A549 (cell line): ENCODE results near the gene NRXN3. TPM values are rescaled to one million over a fixed set of nuclear protein-coding genes. Genes with fewer than 3 reads are reported as not detected.

Source experiments
- ATAC-seq, 2 experiments: fragments of 200-7000 bp in 1 of 2; fragments of >200 bp in 1 of 2; cut with Nextera tagmentation in 1 of 2; cut with Tn5 transposase in 1 of 2; 3 replicates each; pipeline versions ENCODE4 v1.8.0 to v1.9.1; 2018 to 2020; ENCODE audit warnings: mild to moderate bottlenecking in 1 of 2, moderate library complexity in 1 of 2
- CTCF ChIA-PET: fragments of 300-600 bp; sonication (Branson Sonifier 250); formaldehyde crosslinking; extraction: SDS; loops from one replicate; lab custom pipeline; 2021; ENCODE audit warnings: antibody characterized with exemption, inconsistent platforms; lab: Yijun Ruan, JAX
- POLR2A ChIA-PET: fragments of 350-600 bp; formaldehyde crosslinking; extraction: SDS; loops from one replicate; lab custom pipeline; 2021; ENCODE audit warnings: antibody characterized with exemption, inconsistent platforms; lab: Yijun Ruan, JAX
- DNase-seq, 2 experiments: peaks; one replicate each; pipeline versions ENCODE4 v3.0.0 to v3.0.0-alpha.2; 2011 to 2016; ENCODE audit warnings: low read depth in 1 of 2, low spot score in 1 of 2
- FAIRE-seq: peaks from 2 replicates; lab custom pipeline; 2011; peaks lifted over from hg19 to GRCh38; lab: Jason Lieb, UNC
- H3K27ac ChIP-seq, 2 experiments: fragments of >200 bp; sonication (Bioruptor Twin); formaldehyde crosslinking; 3 replicates each; pipeline ENCODE4 v1.5.1; 2016 to 2017
- H3K4me1 ChIP-seq: fragments of >200 bp; sonication (Bioruptor Twin); formaldehyde crosslinking; 3 replicates; pipeline ENCODE4 v1.6.1; 2016
- H3K4me2 ChIP-seq: fragments of >200 bp; sonication (Bioruptor Twin); formaldehyde crosslinking; 3 replicates; pipeline ENCODE4 v1.6.1; 2016
- H3K4me3 ChIP-seq: fragments of >200 bp; sonication (Bioruptor Twin); formaldehyde crosslinking; 3 replicates; pipeline ENCODE4 v1.5.1; 2016
- H3K9me3 ChIP-seq: fragments of >200 bp; sonication (Bioruptor Twin); formaldehyde crosslinking; 3 replicates; pipeline ENCODE4 v1.6.1; 2016
- BHLHE40 ChIP-seq: IDR thresholded peaks from 2 replicates; pipeline ENCODE4 v1.6.1; 2012; ENCODE audit warnings: low read depth, low read length, inconsistent platforms
- CBX8 ChIP-seq: fragments of 200-600 bp; sonication (generic); IDR thresholded peaks from 2 replicates; pipeline ENCODE4 v1.6.1; 2016
- CHD4 ChIP-seq: fragments of 200-600 bp; sonication (generic); IDR thresholded peaks from 2 replicates; pipeline ENCODE4 v1.6.1; 2016; ENCODE audit warnings: antibody characterized with exemption, mild to moderate bottlenecking, borderline replicate concordance
- EHF ChIP-seq: fragments of 250-450 bp; sonication (Bioruptor Pico); IDR thresholded peaks from 2 replicates; pipeline ENCODE4 v1.5.0; 2020; ENCODE audit warnings: mild to moderate bottlenecking
- EHMT2 ChIP-seq: fragments of 200-600 bp; sonication (generic); IDR thresholded peaks from 2 replicates; pipeline ENCODE4 v1.6.1; 2016; ENCODE audit warnings: antibody characterized with exemption, low read depth, mild to moderate bottlenecking, moderate library complexity
- ESRRA ChIP-seq: fragments of 150-350 bp; IDR thresholded peaks from 2 replicates; pipeline ENCODE4 v1.6.1; 2014; ENCODE audit warnings: mild to moderate bottlenecking, low read length, borderline replicate concordance
- FOSL2 ChIP-seq, 2 experiments: fragments of 450-650 bp in 1 of 2; fragments of >200 bp in 1 of 2; sonication (Bioruptor Twin) in 1 of 2; formaldehyde crosslinking; IDR thresholded peaks; 2 replicates each; pipeline versions ENCODE4 v1.5.0 to v1.6.1; 2016 to 2020; ENCODE audit warnings: mild to moderate bottlenecking in 1 of 2, moderate library complexity in 1 of 2
- GATA3 ChIP-seq: IDR thresholded peaks from 2 replicates; pipeline ENCODE4 v1.6.1; 2012; ENCODE audit warnings: borderline replicate concordance
- HEYL ChIP-seq: fragments of 250-450 bp; sonication (Bioruptor Pico); IDR thresholded peaks from 2 replicates; pipeline ENCODE4 v1.8.0; 2021; ENCODE audit warnings: mild to moderate bottlenecking, moderate library complexity
- HOXB13 ChIP-seq: fragments of 250-450 bp; sonication (Bioruptor Pico); IDR thresholded peaks from 2 replicates; pipeline ENCODE4 v1.5.0; 2020; ENCODE audit warnings: low read depth, mild to moderate bottlenecking, moderate library complexity
- RARB ChIP-seq: fragments of 250-450 bp; sonication (Bioruptor Pico); IDR thresholded peaks from 2 replicates; pipeline ENCODE4 v1.8.0; 2021; ENCODE audit warnings: mild to moderate bottlenecking, moderate library complexity
- RFX5 ChIP-seq: fragments of 450-650 bp; IDR thresholded peaks from 2 replicates; pipeline ENCODE4 v1.7.1; 2014; ENCODE audit warnings: antibody characterized with exemption, mild to moderate bottlenecking, moderate library complexity
- RNF2 ChIP-seq: fragments of 200-600 bp; sonication (generic); IDR thresholded peaks from 2 replicates; pipeline ENCODE4 v1.6.1; 2016; ENCODE audit warnings: low read depth, mild to moderate bottlenecking, antibody characterized with exemption, moderate library complexity, borderline replicate concordance
- SMC3 ChIP-seq: fragments of >200 bp; sonication (Bioruptor Twin); formaldehyde crosslinking; IDR thresholded peaks from 3 replicates; pipeline ENCODE4 v1.6.1; 2018; ENCODE audit warnings: inconsistent platforms
- WGBS: methylation state at CpG from one replicate; pipeline ENCODE4 v1.1.6; 2017; ENCODE audit errors: missing lambda C conversion rate; 5-methylcytosine and 5-hydroxymethylcytosine counted together
- polyA plus RNA-seq, 4 experiments: library from polyadenylated mRNA; depleted of rRNA in 3 of 4; stranded (reverse); fragments of >200 nt; fragmentation: RNase III in 1 of 4; extraction: RNeasy Plus Mini Kit Qiagen cat#74134 plus additional on column Dnase treatment in 1 of 4; gene quantifications; 2 replicates in 3 of 4; 3 replicates in 1 of 4; pipeline ENCODE4 v1.2.3, GENCODE V29; 2011 to 2017
- TF ChIP-seq, protein P1 (sequence below): fragments of >200 bp; sonication (Bioruptor Twin); formaldehyde crosslinking; IDR thresholded peaks from 2 replicates; pipeline ENCODE4 v1.6.1; 2016
- TF ChIP-seq, protein P2 (sequence below): fragments of 200-600 bp; sonication (generic); IDR thresholded peaks from 2 replicates; pipeline ENCODE4 v1.6.1; 2016; ENCODE audit warnings: antibody characterized with exemption, mild to moderate bottlenecking, moderate library complexity
- TF ChIP-seq, protein P3 (sequence below): fragments of 150-350 bp; IDR thresholded peaks from 2 replicates; pipeline ENCODE4 v1.6.1; 2014; ENCODE audit warnings: low read depth, mild to moderate bottlenecking, low read length
- TF ChIP-seq, protein P4 (sequence below): fragments of >200 bp; sonication (Bioruptor Twin); formaldehyde crosslinking; IDR thresholded peaks from 3 replicates; pipeline ENCODE4 v1.6.1; 2016
- TF ChIP-seq, protein P5 (sequence below): fragments of 250-450 bp; sonication (Bioruptor Pico); IDR thresholded peaks from 2 replicates; pipeline ENCODE4 v1.5.0; 2020; ENCODE audit warnings: low read depth, mild to moderate bottlenecking, moderate library complexity
- TF ChIP-seq, protein P6 (sequence below): IDR thresholded peaks from 2 replicates; pipeline ENCODE4 v1.6.1; 2012; ENCODE audit warnings: low read depth, borderline replicate concordance
- TF ChIP-seq, protein P7 (sequence below): fragments of 450-650 bp; IDR thresholded peaks from 2 replicates; pipeline ENCODE4 v1.6.1; 2014; ENCODE audit warnings: antibody characterized with exemption
- TF ChIP-seq, protein P8 (sequence below): IDR thresholded peaks from 2 replicates; pipeline ENCODE4 v1.6.1; 2012

The NRXN3 gene
- polyA plus RNA-seq, 2 of the 4 experiments (the other 2 are of a cell fraction) = 0.62 to 2.3 TPM

DNA sequence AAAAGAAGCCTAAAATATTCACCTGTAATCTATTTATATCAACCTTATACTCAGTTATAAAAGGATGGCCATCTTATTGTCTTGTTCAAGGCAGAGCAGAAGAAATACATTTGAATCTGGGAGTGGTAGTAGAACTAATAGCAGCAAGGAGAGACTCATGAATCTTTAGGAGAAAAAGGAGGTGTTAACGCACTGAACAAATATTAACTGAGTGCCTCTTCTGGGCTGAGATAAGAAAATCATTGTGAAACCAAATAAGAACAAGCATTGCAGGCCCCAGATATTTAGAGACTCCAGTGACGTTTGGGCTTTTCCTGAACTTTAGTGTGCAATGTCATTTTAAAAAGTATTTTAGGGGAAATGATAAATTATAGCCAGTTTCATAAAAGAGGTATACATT lies 1250.6 kb downstream of the NRXN3 start (continued):
- TF ChIP-seq RNF2 = no peak
- TF ChIP-seq, protein P1, sequence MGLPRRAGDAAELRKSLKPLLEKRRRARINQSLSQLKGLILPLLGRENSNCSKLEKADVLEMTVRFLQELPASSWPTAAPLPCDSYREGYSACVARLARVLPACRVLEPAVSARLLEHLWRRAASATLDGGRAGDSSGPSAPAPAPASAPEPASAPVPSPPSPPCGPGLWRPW = no peak
- TF ChIP-seq, protein P2, sequence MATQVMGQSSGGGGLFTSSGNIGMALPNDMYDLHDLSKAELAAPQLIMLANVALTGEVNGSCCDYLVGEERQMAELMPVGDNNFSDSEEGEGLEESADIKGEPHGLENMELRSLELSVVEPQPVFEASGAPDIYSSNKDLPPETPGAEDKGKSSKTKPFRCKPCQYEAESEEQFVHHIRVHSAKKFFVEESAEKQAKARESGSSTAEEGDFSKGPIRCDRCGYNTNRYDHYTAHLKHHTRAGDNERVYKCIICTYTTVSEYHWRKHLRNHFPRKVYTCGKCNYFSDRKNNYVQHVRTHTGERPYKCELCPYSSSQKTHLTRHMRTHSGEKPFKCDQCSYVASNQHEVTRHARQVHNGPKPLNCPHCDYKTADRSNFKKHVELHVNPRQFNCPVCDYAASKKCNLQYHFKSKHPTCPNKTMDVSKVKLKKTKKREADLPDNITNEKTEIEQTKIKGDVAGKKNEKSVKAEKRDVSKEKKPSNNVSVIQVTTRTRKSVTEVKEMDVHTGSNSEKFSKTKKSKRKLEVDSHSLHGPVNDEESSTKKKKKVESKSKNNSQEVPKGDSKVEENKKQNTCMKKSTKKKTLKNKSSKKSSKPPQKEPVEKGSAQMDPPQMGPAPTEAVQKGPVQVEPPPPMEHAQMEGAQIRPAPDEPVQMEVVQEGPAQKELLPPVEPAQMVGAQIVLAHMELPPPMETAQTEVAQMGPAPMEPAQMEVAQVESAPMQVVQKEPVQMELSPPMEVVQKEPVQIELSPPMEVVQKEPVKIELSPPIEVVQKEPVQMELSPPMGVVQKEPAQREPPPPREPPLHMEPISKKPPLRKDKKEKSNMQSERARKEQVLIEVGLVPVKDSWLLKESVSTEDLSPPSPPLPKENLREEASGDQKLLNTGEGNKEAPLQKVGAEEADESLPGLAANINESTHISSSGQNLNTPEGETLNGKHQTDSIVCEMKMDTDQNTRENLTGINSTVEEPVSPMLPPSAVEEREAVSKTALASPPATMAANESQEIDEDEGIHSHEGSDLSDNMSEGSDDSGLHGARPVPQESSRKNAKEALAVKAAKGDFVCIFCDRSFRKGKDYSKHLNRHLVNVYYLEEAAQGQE = no peak
- no peak for TF ChIP-seq ESRRA
- TF ChIP-seq, protein P3, sequence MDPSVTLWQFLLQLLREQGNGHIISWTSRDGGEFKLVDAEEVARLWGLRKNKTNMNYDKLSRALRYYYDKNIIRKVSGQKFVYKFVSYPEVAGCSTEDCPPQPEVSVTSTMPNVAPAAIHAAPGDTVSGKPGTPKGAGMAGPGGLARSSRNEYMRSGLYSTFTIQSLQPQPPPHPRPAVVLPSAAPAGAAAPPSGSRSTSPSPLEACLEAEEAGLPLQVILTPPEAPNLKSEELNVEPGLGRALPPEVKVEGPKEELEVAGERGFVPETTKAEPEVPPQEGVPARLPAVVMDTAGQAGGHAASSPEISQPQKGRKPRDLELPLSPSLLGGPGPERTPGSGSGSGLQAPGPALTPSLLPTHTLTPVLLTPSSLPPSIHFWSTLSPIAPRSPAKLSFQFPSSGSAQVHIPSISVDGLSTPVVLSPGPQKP = no peak

DNA sequence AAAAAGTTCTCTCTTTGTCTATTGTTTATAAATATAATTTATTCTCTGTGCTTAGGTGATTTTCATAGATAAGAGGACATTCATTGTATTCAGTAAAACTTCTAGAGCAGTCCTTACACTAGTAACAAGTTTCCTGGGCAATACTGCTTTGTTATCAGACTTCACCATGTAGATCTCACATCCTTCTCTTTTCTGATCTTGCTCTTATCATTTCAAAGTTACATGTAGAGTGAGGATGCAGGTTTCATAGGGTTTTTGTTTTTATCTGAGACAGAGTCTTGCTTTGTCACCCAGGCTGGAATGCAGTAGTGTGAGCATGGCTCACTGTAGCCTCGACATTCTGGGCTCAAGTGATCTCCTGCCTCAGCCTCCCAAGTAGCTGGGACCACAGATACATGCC lies 1251.6 kb downstream of the NRXN3 start:
- FAIRE-seq (no peak), ATAC-seq (no peak), DNase-seq (no peak)
- no peaks in the 10 kb centered on the region for H3K9me3 ChIP-seq
- TF ChIP-seq BHLHE40 (no peak), FOSL2 (IDR thresholded peaks at IDR 0.05) (no peak), FOSL2 (CRISPR knock-in tag; IDR thresholded peaks at IDR 0.05) (no peak), SMC3 (no peak), CHD4 (no peak), EHMT2 (no peak), RARB (CRISPR knock-in tag) (no peak), ESRRA (no peak), RFX5 (no peak), EHF (CRISPR knock-in tag) (no peak), GATA3 (no peak), HOXB13 (no peak), HEYL (CRISPR knock-in tag) (no peak), CBX8 (no peak)
- TF ChIP-seq, protein P4, sequence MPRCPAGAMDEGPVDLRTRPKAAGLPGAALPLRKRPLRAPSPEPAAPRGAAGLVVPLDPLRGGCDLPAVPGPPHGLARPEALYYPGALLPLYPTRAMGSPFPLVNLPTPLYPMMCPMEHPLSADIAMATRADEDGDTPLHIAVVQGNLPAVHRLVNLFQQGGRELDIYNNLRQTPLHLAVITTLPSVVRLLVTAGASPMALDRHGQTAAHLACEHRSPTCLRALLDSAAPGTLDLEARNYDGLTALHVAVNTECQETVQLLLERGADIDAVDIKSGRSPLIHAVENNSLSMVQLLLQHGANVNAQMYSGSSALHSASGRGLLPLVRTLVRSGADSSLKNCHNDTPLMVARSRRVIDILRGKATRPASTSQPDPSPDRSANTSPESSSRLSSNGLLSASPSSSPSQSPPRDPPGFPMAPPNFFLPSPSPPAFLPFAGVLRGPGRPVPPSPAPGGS = no peak
- TF ChIP-seq, protein P5, sequence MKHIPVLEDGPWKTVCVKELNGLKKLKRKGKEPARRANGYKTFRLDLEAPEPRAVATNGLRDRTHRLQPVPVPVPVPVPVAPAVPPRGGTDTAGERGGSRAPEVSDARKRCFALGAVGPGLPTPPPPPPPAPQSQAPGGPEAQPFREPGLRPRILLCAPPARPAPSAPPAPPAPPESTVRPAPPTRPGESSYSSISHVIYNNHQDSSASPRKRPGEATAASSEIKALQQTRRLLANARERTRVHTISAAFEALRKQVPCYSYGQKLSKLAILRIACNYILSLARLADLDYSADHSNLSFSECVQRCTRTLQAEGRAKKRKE (CRISPR knock-in tag) = no peak
- TF ChIP-seq, protein P6, sequence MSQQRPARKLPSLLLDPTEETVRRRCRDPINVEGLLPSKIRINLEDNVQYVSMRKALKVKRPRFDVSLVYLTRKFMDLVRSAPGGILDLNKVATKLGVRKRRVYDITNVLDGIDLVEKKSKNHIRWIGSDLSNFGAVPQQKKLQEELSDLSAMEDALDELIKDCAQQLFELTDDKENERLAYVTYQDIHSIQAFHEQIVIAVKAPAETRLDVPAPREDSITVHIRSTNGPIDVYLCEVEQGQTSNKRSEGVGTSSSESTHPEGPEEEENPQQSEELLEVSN = no peak
- TF ChIP-seq, protein P1 = no peak
- TF ChIP-seq, protein P7, sequence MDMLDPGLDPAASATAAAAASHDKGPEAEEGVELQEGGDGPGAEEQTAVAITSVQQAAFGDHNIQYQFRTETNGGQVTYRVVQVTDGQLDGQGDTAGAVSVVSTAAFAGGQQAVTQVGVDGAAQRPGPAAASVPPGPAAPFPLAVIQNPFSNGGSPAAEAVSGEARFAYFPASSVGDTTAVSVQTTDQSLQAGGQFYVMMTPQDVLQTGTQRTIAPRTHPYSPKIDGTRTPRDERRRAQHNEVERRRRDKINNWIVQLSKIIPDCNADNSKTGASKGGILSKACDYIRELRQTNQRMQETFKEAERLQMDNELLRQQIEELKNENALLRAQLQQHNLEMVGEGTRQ = no peak
- TF ChIP-seq, protein P8, sequence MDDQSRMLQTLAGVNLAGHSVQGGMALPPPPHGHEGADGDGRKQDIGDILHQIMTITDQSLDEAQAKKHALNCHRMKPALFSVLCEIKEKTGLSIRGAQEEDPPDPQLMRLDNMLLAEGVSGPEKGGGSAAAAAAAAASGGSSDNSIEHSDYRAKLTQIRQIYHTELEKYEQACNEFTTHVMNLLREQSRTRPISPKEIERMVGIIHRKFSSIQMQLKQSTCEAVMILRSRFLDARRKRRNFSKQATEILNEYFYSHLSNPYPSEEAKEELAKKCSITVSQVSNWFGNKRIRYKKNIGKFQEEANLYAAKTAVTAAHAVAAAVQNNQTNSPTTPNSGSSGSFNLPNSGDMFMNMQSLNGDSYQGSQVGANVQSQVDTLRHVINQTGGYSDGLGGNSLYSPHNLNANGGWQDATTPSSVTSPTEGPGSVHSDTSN = no peak
- no peak overlapping the region for H3K27ac ChIP-seq
- POLR2A ChIA-PET = no interaction called here
- no peaks in the 10 kb centered on the region for H3K4me1 ChIP-seq
- no peak overlapping the region for H3K4me3 ChIP-seq
- CTCF ChIA-PET = no interaction called here
- no peak overlapping the region for H3K4me2 ChIP-seq
- WGBS = 29% methylated on average over 1 of the region's 1 CpG
